NOMO-1 treated with DMSO at 0.1 percent for 48 hours (cell line): ENCODE results near the gene NOTCH2.

Experiments used
- DNase-seq: peaks from one replicate; lab custom pipeline; 2025; ENCODE audit not compliant: unreplicated experiment; lab: John Stamatoyannopoulos, UW

Gene NOTCH2

GRCh38 chr1:119882132-119883049, 187.1 kb downstream of the NOTCH2 start:
- peak; percentile 59 for DNase-seq

- DNase-seq = no peak
These were observed 189.7 kb downstream of the NOTCH2 start for GRCh38 chr1:119879510-119880434.

GRCh38 chr1:119878171-119878570, 191.3 kb downstream of the NOTCH2 start:
- DNase-seq = no peak

DNA sequence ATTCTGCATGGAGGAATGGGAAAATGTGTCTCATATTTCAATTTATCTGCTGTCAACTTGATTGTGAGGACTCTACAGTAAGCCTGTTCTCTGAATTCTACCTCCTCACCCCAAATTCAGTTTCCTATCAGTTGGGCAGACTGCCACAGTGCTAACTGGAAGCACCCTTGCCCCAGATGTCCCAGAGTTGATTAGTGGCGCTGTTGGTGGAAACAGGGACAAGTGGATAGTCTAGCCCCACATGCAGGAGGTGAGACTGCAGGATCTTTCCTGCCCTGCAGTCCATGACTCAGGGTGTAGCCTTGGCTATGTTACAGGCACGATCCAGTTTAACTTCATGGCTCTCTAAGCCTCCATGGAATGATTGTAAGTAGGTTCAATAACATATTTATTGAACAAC, 195.3 kb downstream of the NOTCH2 start:
- DNase-seq = no peak

- DNase-seq = no peak
These were observed 196.1 kb downstream of the NOTCH2 start for GRCh38 chr1:119873135-119874015.

- no peak for DNase-seq
These were observed 197.6 kb downstream of the NOTCH2 start for GRCh38 chr1:119871881-119872280.

DNA sequence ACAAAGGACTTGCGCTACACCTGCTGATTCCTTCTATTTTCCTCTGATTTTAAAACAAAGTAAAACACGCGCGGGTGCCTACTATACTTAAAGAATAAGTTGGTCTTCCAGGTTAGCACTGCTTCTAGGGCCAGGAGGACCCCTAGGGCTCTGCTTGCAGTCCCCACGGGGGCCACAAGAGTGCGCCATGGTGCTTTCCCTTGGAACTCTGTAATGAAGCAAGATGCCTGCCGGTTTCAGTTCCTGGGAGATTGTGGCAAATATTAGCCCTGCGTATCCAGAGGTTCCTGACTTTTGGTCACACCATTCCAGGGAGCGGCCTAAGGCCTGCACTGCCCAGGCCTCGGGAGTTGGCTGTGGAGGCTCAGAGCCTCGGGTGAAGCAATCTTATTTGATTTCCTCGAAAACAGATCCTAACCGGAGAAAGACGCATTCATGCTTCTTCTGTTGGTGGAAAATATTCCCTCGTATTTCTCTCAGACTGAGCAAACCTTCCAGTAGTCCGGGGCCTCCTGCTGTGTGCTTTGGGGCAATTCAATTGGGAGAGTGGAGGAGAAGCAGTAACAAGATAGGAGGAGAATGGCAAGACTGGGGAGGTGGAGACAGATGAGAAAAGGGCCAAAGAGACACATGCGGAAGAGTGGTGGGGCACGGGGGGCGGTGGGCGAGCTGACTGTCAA, 198.4 kb downstream of the NOTCH2 start:
- DNase-seq = peak; percentile 63

DNA sequence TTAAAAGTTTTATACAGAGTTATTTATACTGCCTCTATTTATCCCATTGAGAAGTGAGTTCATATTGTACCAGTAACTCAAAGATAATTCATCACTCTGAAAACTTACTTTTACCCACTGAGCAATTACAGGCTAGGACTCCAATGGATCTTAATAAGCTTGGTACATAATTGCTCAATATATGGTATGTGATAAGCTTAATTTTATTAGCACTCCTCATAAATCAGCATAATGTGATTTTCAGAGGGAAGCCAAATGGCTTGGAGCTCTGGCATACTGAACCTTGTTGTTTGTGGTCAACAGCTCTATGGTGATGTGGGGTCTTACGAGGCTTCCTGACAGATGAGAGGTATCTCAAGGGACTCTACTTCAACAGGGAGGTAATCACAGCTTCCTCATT, 199.5 kb downstream of the NOTCH2 start:
- no peak for DNase-seq

DNA sequence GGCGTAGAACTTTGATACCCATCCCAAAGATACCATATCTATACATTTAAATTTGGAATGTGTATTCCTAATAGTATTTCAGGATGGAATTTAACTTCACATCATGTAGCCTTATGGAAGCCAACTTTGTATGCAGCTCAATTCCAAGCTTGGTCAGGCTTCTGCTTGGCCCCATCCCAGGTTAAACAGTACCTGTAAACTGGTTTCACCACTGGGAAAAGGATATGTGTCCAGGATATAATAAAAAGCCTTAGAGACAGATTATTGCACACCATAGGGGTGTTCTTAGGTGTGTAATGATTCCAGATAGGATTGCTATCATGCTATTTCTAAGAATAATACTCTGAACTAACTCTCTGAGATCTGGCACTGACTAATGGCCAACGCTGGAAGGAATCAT, 201.3 kb downstream of the NOTCH2 start:
- DNase-seq = no peak

- DNase-seq = no peak
These were observed 203.0 kb downstream of the NOTCH2 start for GRCh38 chr1:119866451-119866850.

GRCh38 chr1:119865627-119866026, 203.8 kb downstream of the NOTCH2 start:
- no peak for DNase-seq

DNA sequence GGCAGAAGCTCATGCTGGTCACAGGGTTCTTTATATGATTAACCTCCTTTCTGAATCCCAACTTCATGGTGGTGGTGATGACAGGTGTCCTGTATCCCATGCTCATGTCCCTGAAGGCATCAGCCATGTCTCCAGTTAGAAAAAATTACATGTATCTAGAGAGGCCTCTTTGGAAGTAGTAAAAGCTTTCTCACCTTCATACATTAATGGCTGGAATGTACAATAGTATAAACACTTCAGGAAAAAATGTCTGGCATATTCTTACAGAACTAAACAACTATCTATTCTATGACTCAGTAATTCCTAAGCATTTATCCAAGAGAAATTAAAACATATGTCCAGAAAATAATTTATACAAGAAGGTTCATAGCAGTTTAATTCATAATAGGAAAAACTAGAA, 207.2 kb downstream of the NOTCH2 start:
- DNase-seq = no peak
